Parathyroid adenoma (tissue), 2 donors: ENCODE measurements around the gene CRCP.

Experiments used
- H2AFZ ChIP-seq: fragments of 300-600 bp; sonication (generic); one replicate; pipeline ENCODE4 v1.7.0; 2017; ENCODE audit warnings: antibody characterized with exemption, mild to moderate bottlenecking
- H3K27ac ChIP-seq: fragments of 300-600 bp; sonication (generic); one replicate; pipeline ENCODE4 v1.7.0; 2017
- H3K27me3 ChIP-seq: fragments of 300-600 bp; sonication (generic); one replicate; pipeline ENCODE4 v1.7.0; 2017; ENCODE audit warnings: low read length; ENCODE audit not compliant: control insufficient read depth, insufficient read depth
- H3K36me3 ChIP-seq: fragments of 300-600 bp; sonication (generic); one replicate; pipeline ENCODE4 v1.7.0; 2017; ENCODE audit warnings: low read length; ENCODE audit not compliant: control insufficient read depth, insufficient read depth
- H3K4me1 ChIP-seq: fragments of 300-600 bp; sonication (generic); one replicate; pipeline ENCODE4 v1.7.0; 2017; ENCODE audit warnings: control low read depth
- H3K4me2 ChIP-seq: fragments of 300-600 bp; sonication (generic); one replicate; pipeline ENCODE4 v1.7.0; 2017; ENCODE audit warnings: low read length
- H3K4me3 ChIP-seq: fragments of 300-600 bp; sonication (generic); one replicate; pipeline ENCODE4 v1.7.0; 2017; ENCODE audit warnings: low read depth, low read length
- H3K79me2 ChIP-seq: fragments of 300-600 bp; sonication (generic); one replicate; pipeline ENCODE4 v1.7.0; 2017; ENCODE audit warnings: control low read depth
- H3K9ac ChIP-seq: fragments of 300-600 bp; sonication (generic); one replicate; pipeline ENCODE4 v1.7.0; 2017; ENCODE audit warnings: mild to moderate bottlenecking
- H3K9me3 ChIP-seq: fragments of 300-600 bp; sonication (generic); one replicate; pipeline ENCODE4 v1.7.0; 2017; ENCODE audit warnings: low read length; ENCODE audit not compliant: control insufficient read depth
- CTCF ChIP-seq: fragments of 300-600 bp; sonication (generic); IDR thresholded peaks from one replicate; pipeline ENCODE4 v1.7.0; 2017; ENCODE audit warnings: antibody characterized with exemption, mild to moderate bottlenecking
- donor health status: primary hyperparathyroidism.

Gene CRCP

GRCh38 chr7:66190504-66190857, 75.8 kb downstream of the CRCP start:
- no peak for TF ChIP-seq CTCF
- no peaks in the 10 kb centered on the region for H3K79me2 ChIP-seq
- H3K9me3 ChIP-seq = no peaks in the 10 kb centered on the region
- H3K36me3 ChIP-seq = no peaks in the 10 kb centered on the region
- no peak overlapping the region for H3K4me3 ChIP-seq
- no peaks in the 10 kb centered on the region for H3K27me3 ChIP-seq
- no peak overlapping the region for H3K27ac ChIP-seq
- H3K9ac ChIP-seq = no peak overlapping the region
- no peak overlapping the region for H3K4me2 ChIP-seq
- H2AFZ ChIP-seq = no peak overlapping the region
- no peaks in the 10 kb centered on the region for H3K4me1 ChIP-seq

DNA sequence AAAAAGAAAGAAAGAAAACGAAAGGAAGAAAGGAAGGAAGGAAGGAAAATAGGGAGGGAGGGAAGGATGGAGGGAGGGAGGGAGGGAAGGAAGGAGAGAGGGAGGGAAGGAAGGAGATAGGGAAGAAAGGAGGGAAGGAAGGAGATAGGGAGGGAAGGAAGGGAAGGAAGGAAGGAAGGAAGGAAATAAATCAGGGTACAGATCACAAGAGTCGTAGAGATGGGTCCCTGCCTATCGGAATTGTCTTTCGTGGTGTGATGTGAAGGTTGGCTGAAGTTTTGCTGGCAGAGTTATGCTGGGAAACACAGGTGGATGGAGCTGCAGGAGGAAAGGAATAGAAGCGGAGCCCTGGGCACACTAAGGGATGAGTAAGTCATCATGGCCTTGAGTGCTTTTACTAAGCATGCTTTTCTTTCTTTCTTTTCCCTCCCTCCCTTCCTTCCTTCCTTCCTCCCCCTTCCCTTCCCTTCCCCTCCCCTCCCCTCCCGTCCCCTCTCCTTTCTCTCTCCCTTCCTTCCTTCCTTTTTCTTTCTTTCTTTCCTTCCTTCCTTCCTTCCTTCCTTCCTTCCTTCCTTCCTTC, 78.6 kb downstream of the CRCP start:
- no peak for TF ChIP-seq CTCF

DNA sequence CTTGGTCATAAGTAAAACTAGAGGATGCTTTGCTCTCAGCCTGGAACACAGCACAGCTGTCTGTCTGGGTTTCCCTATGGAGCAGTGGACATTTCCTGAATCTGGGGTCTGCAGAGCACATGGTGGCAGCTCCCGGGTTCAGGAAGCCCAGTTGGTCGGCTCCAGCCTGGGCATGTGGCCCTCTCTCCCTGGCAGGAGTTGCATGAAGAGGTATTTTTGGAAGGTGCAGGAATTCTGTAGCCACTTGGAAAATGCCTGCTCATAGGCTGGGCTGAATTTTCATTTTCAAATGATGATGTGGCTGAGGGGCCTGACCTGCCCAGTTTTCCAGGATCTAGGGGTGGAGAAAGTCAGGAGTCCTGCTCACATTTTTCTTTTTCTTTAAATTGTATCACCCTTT, 83.8 kb downstream of the CRCP start:
- TF ChIP-seq CTCF = no peak
- no peak overlapping the region for H3K4me3 ChIP-seq
- peak overlapping the region; percentile 42 for H2AFZ ChIP-seq
- no peak overlapping the region for H3K9ac ChIP-seq
- H3K79me2 ChIP-seq = no peaks in the 10 kb centered on the region
- no peaks in the 10 kb centered on the region for H3K36me3 ChIP-seq
- no peaks in the 10 kb centered on the region for H3K4me1 ChIP-seq
- H3K27ac ChIP-seq = no peak overlapping the region
- H3K9me3 ChIP-seq = no peaks in the 10 kb centered on the region
- H3K4me2 ChIP-seq = no peak overlapping the region
- no peaks in the 10 kb centered on the region for H3K27me3 ChIP-seq

More for the DNA sequence above, 78.6 kb downstream of the CRCP start:
- no peaks in the 10 kb centered on the region for H3K36me3 ChIP-seq
- H3K4me1 ChIP-seq = no peaks in the 10 kb centered on the region
- H3K9me3 ChIP-seq = no peaks in the 10 kb centered on the region
- no peak overlapping the region for H3K4me2 ChIP-seq
- no peak overlapping the region for H3K9ac ChIP-seq
- H2AFZ ChIP-seq = no peak overlapping the region
- no peaks in the 10 kb centered on the region for H3K27me3 ChIP-seq
- H3K27ac ChIP-seq = no peak overlapping the region
- no peak overlapping the region for H3K4me3 ChIP-seq
- no peaks in the 10 kb centered on the region for H3K79me2 ChIP-seq

DNA sequence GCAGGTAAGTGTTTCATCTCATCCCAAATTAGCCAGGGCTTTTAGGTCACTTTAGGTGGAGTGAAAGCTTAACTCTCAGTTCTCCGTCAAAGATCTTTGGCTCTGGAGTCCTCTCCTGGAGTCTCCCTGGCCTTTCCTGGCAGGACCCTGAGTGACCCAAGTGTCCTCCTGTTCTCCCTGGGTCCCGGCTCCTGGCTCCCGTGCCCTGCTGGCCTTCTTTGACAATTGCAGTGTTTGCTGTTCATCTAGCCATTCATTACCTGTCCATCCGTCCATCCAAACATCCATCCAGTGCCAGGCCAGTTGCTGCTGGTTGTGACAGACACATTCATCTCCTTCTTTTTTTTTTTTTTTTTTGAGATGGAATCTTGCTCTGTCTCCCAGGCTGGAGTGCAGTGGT, 84.3 kb downstream of the CRCP start:
- Histone ChIP-seq H3K4me2 (no peak overlapping the region), H3K36me3 (no peaks in the 10 kb centered on the region), H3K79me2 (no peaks in the 10 kb centered on the region), H3K4me3 (no peak overlapping the region), H3K9me3 (no peaks in the 10 kb centered on the region), H3K27ac (no peak overlapping the region), H2AFZ (peak overlapping the region; percentile 42), H3K9ac (no peak overlapping the region), H3K27me3 (no peaks in the 10 kb centered on the region), H3K4me1 (no peaks in the 10 kb centered on the region)
- TF ChIP-seq CTCF = no peak

GRCh38 chr7:66202441-66202840, 87.8 kb downstream of the CRCP start:
- no peak overlapping the region for H3K4me3 ChIP-seq
- TF ChIP-seq CTCF = no peak
- no peak overlapping the region for H3K27ac ChIP-seq
- H3K36me3 ChIP-seq = no peaks in the 10 kb centered on the region
- no peaks in the 10 kb centered on the region for H3K4me1 ChIP-seq
- no peaks in the 10 kb centered on the region for H3K9me3 ChIP-seq
- H3K9ac ChIP-seq = no peak overlapping the region
- no peaks in the 10 kb centered on the region for H3K79me2 ChIP-seq
- H3K27me3 ChIP-seq = no peaks in the 10 kb centered on the region
- H2AFZ ChIP-seq = peak overlapping the region; percentile 63
- no peak overlapping the region for H3K4me2 ChIP-seq
